ENCODE results near the gene ABCC12. TPM values are rescaled to one million over a fixed set of nuclear protein-coding genes. Genes with fewer than 3 reads are reported as not detected.

The ABCC12 gene
- total RNA-seq, 4 donors from 2014 or later, result not detected

- TF ChIP-seq, protein P1, sequence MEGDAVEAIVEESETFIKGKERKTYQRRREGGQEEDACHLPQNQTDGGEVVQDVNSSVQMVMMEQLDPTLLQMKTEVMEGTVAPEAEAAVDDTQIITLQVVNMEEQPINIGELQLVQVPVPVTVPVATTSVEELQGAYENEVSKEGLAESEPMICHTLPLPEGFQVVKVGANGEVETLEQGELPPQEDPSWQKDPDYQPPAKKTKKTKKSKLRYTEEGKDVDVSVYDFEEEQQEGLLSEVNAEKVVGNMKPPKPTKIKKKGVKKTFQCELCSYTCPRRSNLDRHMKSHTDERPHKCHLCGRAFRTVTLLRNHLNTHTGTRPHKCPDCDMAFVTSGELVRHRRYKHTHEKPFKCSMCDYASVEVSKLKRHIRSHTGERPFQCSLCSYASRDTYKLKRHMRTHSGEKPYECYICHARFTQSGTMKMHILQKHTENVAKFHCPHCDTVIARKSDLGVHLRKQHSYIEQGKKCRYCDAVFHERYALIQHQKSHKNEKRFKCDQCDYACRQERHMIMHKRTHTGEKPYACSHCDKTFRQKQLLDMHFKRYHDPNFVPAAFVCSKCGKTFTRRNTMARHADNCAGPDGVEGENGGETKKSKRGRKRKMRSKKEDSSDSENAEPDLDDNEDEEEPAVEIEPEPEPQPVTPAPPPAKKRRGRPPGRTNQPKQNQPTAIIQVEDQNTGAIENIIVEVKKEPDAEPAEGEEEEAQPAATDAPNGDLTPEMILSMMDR (IDR thresholded peaks at IDR 0.05), result peak in 1 of 3 donors; percentile 28
- ATAC-seq (ENCODE audit: low FRiP score) (peak; percentile 82), DNase-seq (ENCODE audit: low spot score) (peak; percentile 38)
Measured at GRCh38 chr16:48164907-48165715, 9.3 kb upstream of the ABCC12 start.

GRCh38 chr16:48162839-48163410 is 7.1 kb upstream of the ABCC12 start:
- ATAC-seq (ENCODE audit: low FRiP score), result no peak
- DNase-seq (ENCODE audit: low spot score), result no peak
- TF ChIP-seq, protein P1 (IDR thresholded peaks at IDR 0.05), result no peak

- DNase-seq (ENCODE audit: low spot score), result no peak
Measured at GRCh38 chr16:48161906-48162305, 6.1 kb upstream of the ABCC12 start.

DNA sequence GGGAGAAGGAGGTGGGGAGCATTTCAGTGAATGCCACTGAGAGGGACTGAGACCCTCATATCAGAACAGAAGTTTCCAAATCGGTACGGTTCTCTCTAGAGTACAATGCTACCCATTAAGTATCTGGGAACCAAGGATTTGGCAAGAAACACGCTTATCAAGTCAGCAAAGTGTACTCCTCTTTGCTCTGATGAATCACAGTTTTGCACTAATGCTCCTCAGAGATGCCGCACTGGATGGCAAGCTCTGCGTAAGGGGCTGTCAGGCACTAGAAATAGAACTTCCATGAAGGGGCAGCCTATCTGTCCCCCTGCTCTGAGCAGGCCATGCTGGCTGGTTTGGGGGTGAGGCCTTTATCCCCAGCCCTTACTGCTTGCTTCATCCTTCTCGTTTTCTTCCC is 4.8 kb upstream of the ABCC12 start:
- ATAC-seq (ENCODE audit: low FRiP score), result no peak

More at GRCh38 chr16:48161906-48162305, 6.1 kb upstream of the ABCC12 start:
- ATAC-seq (ENCODE audit: low FRiP score), result no peak
- TF ChIP-seq, protein P1 (IDR thresholded peaks at IDR 0.05), result no peak

DNA sequence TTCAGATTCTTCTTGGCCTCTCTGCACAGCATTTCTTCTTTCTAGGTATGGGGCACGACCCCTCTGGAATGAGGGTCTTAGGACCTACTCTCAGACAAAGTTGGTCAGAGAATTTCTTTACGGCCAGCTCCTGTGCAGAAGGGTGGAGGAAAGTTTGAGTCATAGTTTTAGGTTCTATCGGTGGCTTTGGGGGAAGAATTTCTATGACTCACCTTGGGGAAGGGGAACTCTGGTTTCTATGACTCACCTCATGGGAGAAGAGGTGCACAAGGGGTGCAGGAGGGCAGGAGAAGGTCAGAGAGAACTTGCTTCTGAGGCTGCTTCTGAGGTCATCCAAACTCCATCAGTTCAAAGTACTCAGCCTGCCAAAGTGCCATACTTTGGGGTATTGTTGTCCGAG is 2.5 kb upstream of the ABCC12 start:
- TF ChIP-seq, protein P1 (IDR thresholded peaks at IDR 0.05), result no peak
- DNase-seq (ENCODE audit: low spot score) (no peak), ATAC-seq (ENCODE audit: low FRiP score) (no peak)

More for the DNA sequence above, 4.8 kb upstream of the ABCC12 start:
- no peak for DNase-seq (ENCODE audit: low spot score)
- TF ChIP-seq, protein P1 (IDR thresholded peaks at IDR 0.05), result no peak

DNA sequence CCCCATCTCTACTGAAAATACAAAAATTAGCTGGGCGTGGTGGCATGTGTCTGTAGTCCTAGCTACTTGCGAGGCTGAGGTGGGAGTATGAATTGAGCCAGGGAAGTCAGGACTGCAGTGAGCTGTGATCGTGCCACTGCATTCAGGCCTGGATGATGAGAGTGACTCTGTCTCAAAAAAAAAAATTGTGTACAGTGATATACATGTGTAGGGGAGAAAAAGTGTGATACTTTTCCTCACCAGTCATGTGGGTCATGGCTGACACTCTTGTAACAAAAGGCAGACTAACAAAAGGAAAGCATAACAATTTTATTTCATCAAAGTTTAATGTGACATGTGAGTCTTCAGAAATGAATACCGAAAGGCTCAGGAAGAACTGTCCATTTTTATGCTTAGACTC is 2.0 kb upstream of the ABCC12 start:
- ATAC-seq (ENCODE audit: low FRiP score), result no peak
- TF ChIP-seq, protein P1 (IDR thresholded peaks at IDR 0.05), result no peak
- DNase-seq (ENCODE audit: low spot score), result no peak

- DNase-seq (ENCODE audit: low spot score), result no peak
- ATAC-seq (ENCODE audit: low FRiP score), result no peak
Measured at GRCh38 chr16:48157302-48157701, 1.5 kb upstream of the ABCC12 start.

More at GRCh38 chr16:48157302-48157701, 1.5 kb upstream of the ABCC12 start:
- TF ChIP-seq, protein P1 (IDR thresholded peaks at IDR 0.05), result no peak
